DOHH2 (cell line): ENCODE measurements around the gene ODAD2.

ENCODE experiments used
- EZH2phosphoT487 ChIP-seq: fragments of 200-600 bp; sonication (generic); IDR thresholded peaks from 2 replicates; pipeline ENCODE4 v1.6.1; 2017; ENCODE audit warnings: borderline replicate concordance, mild to moderate bottlenecking, antibody characterized with exemption, low read length, moderate library complexity, mixed read lengths
- TF ChIP-seq, protein P1 (sequence below): fragments of 200-600 bp; sonication (generic); IDR thresholded peaks from one replicate; pipeline ENCODE4 v1.5.1; 2014; ENCODE audit warnings: antibody characterized with exemption, mild to moderate bottlenecking, low read depth, low read length; ENCODE audit not compliant: poor library complexity, severe bottlenecking

DNA sequence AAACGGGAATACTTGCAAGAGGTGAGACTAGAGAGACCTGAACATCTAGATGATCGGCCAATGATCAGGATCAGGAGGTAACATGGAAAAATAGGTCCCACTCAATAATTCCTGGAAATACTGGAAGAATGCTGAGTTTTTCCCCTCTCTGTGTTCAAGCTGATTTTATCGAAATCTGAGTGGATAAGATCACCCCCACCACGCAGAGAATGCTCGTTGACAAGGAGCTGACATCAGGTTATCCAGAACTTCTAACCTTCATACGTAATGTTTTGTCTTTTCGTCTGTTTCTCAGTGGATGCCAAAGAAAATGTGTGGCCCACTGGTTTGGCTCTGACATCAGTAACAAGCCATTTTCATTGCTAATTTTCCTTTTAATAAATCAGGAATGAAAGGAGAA is 194.7 kb downstream of the ODAD2 start:
- TF ChIP-seq, protein P1, sequence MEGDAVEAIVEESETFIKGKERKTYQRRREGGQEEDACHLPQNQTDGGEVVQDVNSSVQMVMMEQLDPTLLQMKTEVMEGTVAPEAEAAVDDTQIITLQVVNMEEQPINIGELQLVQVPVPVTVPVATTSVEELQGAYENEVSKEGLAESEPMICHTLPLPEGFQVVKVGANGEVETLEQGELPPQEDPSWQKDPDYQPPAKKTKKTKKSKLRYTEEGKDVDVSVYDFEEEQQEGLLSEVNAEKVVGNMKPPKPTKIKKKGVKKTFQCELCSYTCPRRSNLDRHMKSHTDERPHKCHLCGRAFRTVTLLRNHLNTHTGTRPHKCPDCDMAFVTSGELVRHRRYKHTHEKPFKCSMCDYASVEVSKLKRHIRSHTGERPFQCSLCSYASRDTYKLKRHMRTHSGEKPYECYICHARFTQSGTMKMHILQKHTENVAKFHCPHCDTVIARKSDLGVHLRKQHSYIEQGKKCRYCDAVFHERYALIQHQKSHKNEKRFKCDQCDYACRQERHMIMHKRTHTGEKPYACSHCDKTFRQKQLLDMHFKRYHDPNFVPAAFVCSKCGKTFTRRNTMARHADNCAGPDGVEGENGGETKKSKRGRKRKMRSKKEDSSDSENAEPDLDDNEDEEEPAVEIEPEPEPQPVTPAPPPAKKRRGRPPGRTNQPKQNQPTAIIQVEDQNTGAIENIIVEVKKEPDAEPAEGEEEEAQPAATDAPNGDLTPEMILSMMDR: no peak
- TF ChIP-seq EZH2phosphoT487: no peak
